NCI-H2171 treated with DMSO at 0.1 percent for 48 hours (cell line): ENCODE measurements around the gene ANKS1A.
"Not testable (repeated sequence)": the region's sequence is repeated elsewhere in the genome, so short reads cannot be mapped to it uniquely, and the experiment has no call there.

Experiments used
- DNase-seq: peaks from one replicate; lab custom pipeline; 2025; lab: John Stamatoyannopoulos, UW

Gene ANKS1A

GRCh38 chr6:34990971-34991560 lies 102.0 kb downstream of the ANKS1A start:
- DNase-seq: no peak

GRCh38 chr6:34992376-34992775 lies 103.3 kb downstream of the ANKS1A start:
- peak; percentile 9 for DNase-seq

GRCh38 chr6:34993213-34993612 lies 104.2 kb downstream of the ANKS1A start:
- no peak for DNase-seq

- DNase-seq: no peak
These were observed 105.6 kb downstream of the ANKS1A start for GRCh38 chr6:34994693-34995092.

GRCh38 chr6:34998417-34998816 lies 109.4 kb downstream of the ANKS1A start:
- not testable (repeated sequence) for DNase-seq

GRCh38 chr6:34999153-34999552 lies 110.1 kb downstream of the ANKS1A start:
- not testable (repeated sequence) for DNase-seq

- peak; percentile 64 for DNase-seq
These were observed 110.9 kb downstream of the ANKS1A start for GRCh38 chr6:34999962-35000361.

GRCh38 chr6:35001349-35001748 lies 112.3 kb downstream of the ANKS1A start:
- DNase-seq: not testable (repeated sequence)

- DNase-seq: not testable (repeated sequence)
These were observed 115.0 kb downstream of the ANKS1A start for GRCh38 chr6:35003886-35004530.

- DNase-seq: no peak
These were observed 118.0 kb downstream of the ANKS1A start for GRCh38 chr6:35007016-35007415.

GRCh38 chr6:35008858-35009257 lies 119.8 kb downstream of the ANKS1A start:
- no peak for DNase-seq

GRCh38 chr6:35011096-35012041 lies 122.3 kb downstream of the ANKS1A start:
- peak; percentile 23 for DNase-seq

- DNase-seq: no peak
These were observed 124.6 kb downstream of the ANKS1A start for GRCh38 chr6:35013701-35014100.

GRCh38 chr6:35014341-35014740 lies 125.3 kb downstream of the ANKS1A start:
- DNase-seq: no peak

- no peak for DNase-seq
These were observed 125.7 kb downstream of the ANKS1A start for GRCh38 chr6:35014786-35015185.

GRCh38 chr6:35015476-35015875 lies 126.4 kb downstream of the ANKS1A start:
- no peak for DNase-seq

- no peak for DNase-seq
These were observed 126.9 kb downstream of the ANKS1A start for GRCh38 chr6:35015996-35016395.

GRCh38 chr6:35016502-35017321 lies 127.7 kb downstream of the ANKS1A start:
- DNase-seq: peak; percentile 79

GRCh38 chr6:35017411-35018181 lies 128.5 kb downstream of the ANKS1A start:
- DNase-seq: no peak

- DNase-seq: no peak
These were observed 129.1 kb downstream of the ANKS1A start for GRCh38 chr6:35018182-35018519.

- no peak for DNase-seq
These were observed 129.7 kb downstream of the ANKS1A start for GRCh38 chr6:35018746-35019145.
